Measurements from ENCODE around the gene NOXO1. TPM values are rescaled to one million over a fixed set of nuclear protein-coding genes. Genes with fewer than 3 reads are reported as not detected.
A peak's percentile ranks its signal among the peaks of the same experiment; 100 is the strongest.

NOXO1 gene
- total and polyA plus RNA-seq, 2 experiments from 2014 or later = 2.3 to 6.0 TPM

GRCh38 chr16:2028620-2029220 is 47.5 kb upstream of the NOXO1 start:
- no peak overlapping the region for H3K27ac ChIP-seq
- peak overlapping the region; percentile 97 for H3K4me2 ChIP-seq
- no peak overlapping the region for H3K4me3 ChIP-seq

GRCh38 chr16:2028146-2028545 is 46.9 kb upstream of the NOXO1 start:
- Histone ChIP-seq H3K27me3 (no peaks in the 10 kb centered on the region), H3K4me2 (peak overlapping the region; percentile 97), H3K9me3 (ENCODE audit: low read depth) (no peaks in the 10 kb centered on the region), H3K79me2 (peaks cover 26% of the 10 kb centered on the region), H3K36me3 (replicated peaks; ENCODE audit: insufficient read depth, low read depth) (no peaks in the 10 kb centered on the region), H3K4me3 (no peak overlapping the region), H3K4me1 (ENCODE audit: insufficient read depth) (peaks cover 34% of the 10 kb centered on the region), H2AFZ (no peak overlapping the region), H4K20me1 (ENCODE audit: insufficient read depth, poor library complexity, severe bottlenecking) (peaks cover 8% of the 10 kb centered on the region), H3K9me2 (replicated peaks; ENCODE audit: insufficient read depth) (no peaks in the 10 kb centered on the region), H3K27ac (peak overlapping the region; percentile 3)
- no peak for DNase-seq (ENCODE audit: low spot score)
- 69% methylated on average over 3 of the region's 3 CpGs for WGBS (ENCODE audit: low lambda C conversion rate, missing lambda C conversion rate)
- no peak for TF ChIP-seq EZH2 (IDR thresholded peaks at IDR 0.05; ENCODE audit: borderline replicate concordance)
- TF ChIP-seq EZH2phosphoT487 (IDR thresholded peaks at IDR 0.05; ENCODE audit: low read depth, severe bottlenecking, unreplicated experiment) = no peak
- no peak for TF ChIP-seq CTCF (IDR thresholded peaks at IDR 0.05; ENCODE audit: poor library complexity)

More at GRCh38 chr16:2028620-2029220, 47.5 kb upstream of the NOXO1 start:
- Histone ChIP-seq H2AFZ (no peak overlapping the region), H4K20me1 (ENCODE audit: insufficient read depth, poor library complexity, severe bottlenecking) (peaks cover 8% of the 10 kb centered on the region), H3K9me3 (ENCODE audit: low read depth) (no peaks in the 10 kb centered on the region), H3K79me2 (peaks cover 26% of the 10 kb centered on the region), H3K4me1 (ENCODE audit: insufficient read depth) (peaks cover 35% of the 10 kb centered on the region), H3K27me3 (no peaks in the 10 kb centered on the region), H3K9me2 (replicated peaks; ENCODE audit: insufficient read depth) (no peaks in the 10 kb centered on the region), H3K36me3 (replicated peaks; ENCODE audit: insufficient read depth, low read depth) (no peaks in the 10 kb centered on the region)
- DNase-seq (ENCODE audit: low spot score) = no peak
- TF ChIP-seq CTCF (IDR thresholded peaks at IDR 0.05; ENCODE audit: poor library complexity) = no peak
- TF ChIP-seq EZH2phosphoT487 (IDR thresholded peaks at IDR 0.05; ENCODE audit: low read depth, severe bottlenecking, unreplicated experiment) = no peak
- no peak for TF ChIP-seq EZH2 (IDR thresholded peaks at IDR 0.05; ENCODE audit: borderline replicate concordance)
- 90% methylated on average over 11 of the region's 18 CpGs for WGBS (ENCODE audit: low lambda C conversion rate, missing lambda C conversion rate)

DNA sequence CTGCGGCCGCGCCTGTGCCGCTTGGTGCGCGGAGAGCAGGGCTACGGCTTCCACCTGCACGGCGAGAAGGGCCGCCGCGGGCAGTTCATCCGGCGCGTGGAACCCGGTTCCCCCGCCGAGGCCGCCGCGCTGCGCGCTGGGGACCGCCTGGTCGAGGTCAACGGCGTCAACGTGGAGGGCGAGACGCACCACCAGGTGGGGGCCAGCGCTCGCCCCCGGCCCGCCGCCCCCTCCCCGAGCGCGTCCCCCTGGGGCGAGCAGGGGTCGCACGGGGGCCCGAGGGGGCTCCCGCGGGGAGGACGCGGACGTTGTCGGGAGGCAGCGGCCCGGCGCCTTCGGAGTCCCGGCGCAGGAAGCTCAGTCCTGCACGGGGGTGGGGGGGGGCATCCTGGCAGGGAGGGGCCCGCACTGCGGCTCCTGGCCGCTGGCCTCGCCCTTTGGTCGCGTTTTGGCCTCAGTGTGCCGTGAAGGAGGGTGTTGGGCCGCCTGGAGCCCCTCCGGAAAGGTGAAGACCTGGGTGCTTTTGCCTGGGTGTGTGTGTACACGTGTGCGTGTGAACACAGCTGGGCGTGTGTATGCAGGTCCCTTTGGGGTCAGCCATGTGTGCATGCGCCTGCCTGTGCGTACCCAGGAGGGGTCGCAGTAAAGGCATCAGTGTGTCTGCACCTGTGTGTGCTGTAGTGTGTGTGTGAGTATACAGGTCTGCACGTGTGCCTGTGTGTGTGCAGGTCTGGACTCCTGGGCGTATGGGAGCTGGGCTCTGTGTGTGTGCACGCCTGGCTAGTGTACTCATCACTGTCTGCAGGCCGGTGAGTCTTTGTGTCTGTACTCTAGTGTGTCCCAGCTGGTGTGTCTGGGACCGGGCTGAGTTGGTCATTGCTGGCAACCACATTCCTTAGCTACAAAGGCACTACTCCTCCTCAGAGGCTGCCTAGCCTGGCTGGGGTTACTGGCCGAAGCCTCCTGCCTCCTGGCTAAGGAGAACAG is 46.0 kb upstream of the NOXO1 start:
- Histone ChIP-seq H4K20me1 (ENCODE audit: insufficient read depth, poor library complexity, severe bottlenecking) (peaks cover 8% of the 10 kb centered on the region), H3K4me3 (peak overlapping the region; percentile 82), H3K27me3 (no peaks in the 10 kb centered on the region), H2AFZ (peak overlapping the region; percentile 52), H3K9me2 (replicated peaks; ENCODE audit: insufficient read depth) (no peaks in the 10 kb centered on the region), H3K27ac (peak overlapping the region; percentile 3), H3K79me2 (peaks cover 21% of the 10 kb centered on the region), H3K4me2 (peak overlapping the region; percentile 97), H3K4me1 (ENCODE audit: insufficient read depth) (peaks cover 36% of the 10 kb centered on the region), H3K36me3 (replicated peaks; ENCODE audit: insufficient read depth, low read depth) (no peaks in the 10 kb centered on the region), H3K9me3 (ENCODE audit: low read depth) (no peaks in the 10 kb centered on the region)
- no peak for TF ChIP-seq EZH2phosphoT487 (IDR thresholded peaks at IDR 0.05; ENCODE audit: low read depth, severe bottlenecking, unreplicated experiment)
- TF ChIP-seq CTCF (IDR thresholded peaks at IDR 0.05; ENCODE audit: poor library complexity) = no peak
- TF ChIP-seq EZH2 (IDR thresholded peaks at IDR 0.05; ENCODE audit: borderline replicate concordance) = no peak
- 17% methylated on average over 29 of the region's 76 CpGs for WGBS (ENCODE audit: low lambda C conversion rate, missing lambda C conversion rate)
- no peak for DNase-seq (ENCODE audit: low spot score)
